HG02870 (cell line): ENCODE results near the gene USP49.
A peak's percentile ranks its signal among the peaks of the same experiment; 100 is the strongest.
"Not testable (repeated sequence)": the region's sequence is repeated elsewhere in the genome, so short reads cannot be mapped to it uniquely, and the experiment has no call there.

Experiments
- ATAC-seq: cut with Tn5 transposase; IDR thresholded peaks from one replicate; pipeline ENCODE4 v1.9.1; 2021; ENCODE audit warnings: mild to moderate bottlenecking, moderate library complexity; ENCODE audit not compliant: unreplicated experiment

Gene USP49

GRCh38 chr6:41815587-41815986 is 79.6 kb downstream of the USP49 start:
- no peak for ATAC-seq

- ATAC-seq, result no peak
Measured at GRCh38 chr6:41814629-41815028, 80.5 kb downstream of the USP49 start.

GRCh38 chr6:41813956-41814355 is 81.2 kb downstream of the USP49 start:
- ATAC-seq, result no peak

GRCh38 chr6:41813469-41813868 is 81.7 kb downstream of the USP49 start:
- ATAC-seq, result no peak

- not testable (repeated sequence) for ATAC-seq
Measured at GRCh38 chr6:41811946-41812345, 83.2 kb downstream of the USP49 start.

- no peak for ATAC-seq
Measured at GRCh38 chr6:41811095-41811494, 84.1 kb downstream of the USP49 start.

GRCh38 chr6:41805830-41806774 is 89.1 kb downstream of the USP49 start:
- ATAC-seq, result no peak

GRCh38 chr6:41801380-41801779 is 93.8 kb downstream of the USP49 start:
- ATAC-seq, result no peak

- no peak for ATAC-seq
Measured at GRCh38 chr6:41799559-41799911, 95.6 kb downstream of the USP49 start.

- ATAC-seq, result no peak
Measured at GRCh38 chr6:41798901-41799558, 96.1 kb downstream of the USP49 start.

- ATAC-seq, result no peak
Measured at GRCh38 chr6:41796474-41796873, 98.7 kb downstream of the USP49 start.

GRCh38 chr6:41791984-41792383 is 103.2 kb downstream of the USP49 start:
- ATAC-seq, result no peak

- no peak for ATAC-seq
Measured at GRCh38 chr6:41791305-41791704, 103.9 kb downstream of the USP49 start.

- no peak for ATAC-seq
Measured at GRCh38 chr6:41790045-41790444, 105.1 kb downstream of the USP49 start.

- ATAC-seq, result no peak
Measured at GRCh38 chr6:41789390-41789724, 105.8 kb downstream of the USP49 start.

GRCh38 chr6:41787219-41787917 is 107.8 kb downstream of the USP49 start, which contains the start of gene TOMM6:
TSS of gene TOMM6 (plus strand) at chr6:41787694. CDS start at chr6:41787698, 4 bp downstream.
- ATAC-seq, result peak; percentile 79

- peak; percentile 57 for ATAC-seq
Measured at GRCh38 chr6:41786451-41787218, 108.5 kb downstream of the USP49 start.

GRCh38 chr6:41785689-41786450 is 109.3 kb downstream of the USP49 start:
- ATAC-seq, result no peak

- no peak for ATAC-seq
Measured at GRCh38 chr6:41785254-41785653, 109.9 kb downstream of the USP49 start.

GRCh38 chr6:41784581-41785171 is 110.5 kb downstream of the USP49 start:
- ATAC-seq, result no peak
